ENCODE measurements around the gene THAP11. TPM values are rescaled to one million over a fixed set of nuclear protein-coding genes. Genes with fewer than 3 reads are reported as not detected.

THAP11 gene
- total RNA-seq, 2 experiments from 2014 or later, result 53.4 to 53.9 TPM

DNA sequence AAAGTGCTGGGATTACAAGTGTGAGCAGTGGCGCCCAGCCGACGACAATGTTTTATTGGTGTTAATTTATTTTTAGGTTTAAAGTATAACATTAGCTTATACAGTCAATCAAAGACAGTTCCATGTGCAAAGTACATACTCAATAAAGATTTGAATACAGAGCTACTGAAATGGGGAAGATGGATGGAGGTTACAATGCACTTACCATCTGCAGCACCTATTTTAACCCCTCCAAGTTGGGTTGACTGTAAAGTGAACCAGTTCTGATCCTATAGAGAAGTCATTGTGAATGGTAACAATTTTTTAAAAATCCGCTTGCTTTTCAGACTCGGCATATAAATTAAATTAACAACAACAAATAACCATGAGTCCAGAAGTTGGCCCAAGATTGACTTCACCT is 50.3 kb downstream of the THAP11 start:
- ChIA-PET CTCF (interaction anchor here (0.7 to 4.1 kb wide), 8 partner anchors 9 to 371 kb away, joined by 3 to 20 read pairs (median 3); partner anchors contain the start of genes NRN1L and PSMB10), POLR2A (no interaction called here)

DNA sequence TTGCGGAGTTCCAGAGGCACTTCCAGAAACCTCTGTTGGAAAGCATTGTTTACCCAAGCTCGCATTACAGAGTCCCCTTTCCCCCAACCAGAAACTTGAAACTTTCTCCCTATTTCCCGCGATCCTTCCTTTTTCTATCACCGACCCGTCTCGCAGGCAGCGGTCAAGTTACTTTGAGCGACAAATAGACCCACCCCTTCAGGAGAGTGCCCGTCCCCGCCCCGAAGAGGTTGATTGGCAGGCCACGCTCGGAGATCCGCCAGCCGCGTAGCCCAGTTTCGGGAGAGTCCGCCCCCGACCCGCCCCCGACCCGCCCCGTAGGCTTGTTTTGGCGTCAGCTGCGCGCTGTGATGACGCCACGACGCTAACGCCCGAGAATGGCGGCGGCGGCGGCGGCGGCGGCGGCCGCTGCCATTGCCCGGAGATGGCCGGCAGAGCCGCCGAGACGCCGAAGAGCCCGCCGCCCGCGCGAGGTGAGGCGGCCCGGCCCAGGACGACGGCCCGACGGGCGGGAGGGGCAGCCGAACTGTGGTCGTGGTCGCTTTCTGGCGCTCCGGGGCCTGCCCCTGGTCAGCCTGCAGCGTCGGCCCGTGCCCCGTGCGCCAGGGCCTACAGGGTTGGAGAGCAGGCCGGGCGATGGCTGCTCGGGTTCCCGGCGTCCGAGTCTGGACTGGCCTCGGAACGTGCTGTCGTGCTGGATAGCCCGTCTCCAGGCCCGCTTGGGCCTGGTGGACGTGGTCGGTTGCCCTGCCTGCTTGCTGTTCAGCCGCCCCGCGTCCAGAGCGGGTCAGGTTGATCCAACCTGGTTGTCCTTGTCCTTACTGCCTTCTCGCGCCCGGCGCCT is 51.0 kb downstream of the THAP11 start, which contains the start of gene PSKH1:
Gene PSKH1, plus strand, starts transcription at position 356 of the 844 bp plus-strand sequence. CDS start 15,496 bp downstream, outside the sequence.
- POLR2A ChIA-PET, result no interaction called here
- CTCF ChIA-PET, result interaction anchor here (0.7 to 4.1 kb wide), 8 partner anchors 9 to 372 kb away, joined by 3 to 20 read pairs (median 3); partner anchors contain the start of genes NRN1L and PSMB10

Other genes with a start within 250 kb of the THAP11 start
- 100 to 1,000 TPM; 124 to 130 TPM for gene CARMIL2, start 197.2 kb upstream of the THAP11 start, total RNA-seq
- 10 to 100 TPM; 75.8 to 78.5 TPM for gene ACD, start 182.1 kb upstream of the THAP11 start, total RNA-seq
- gene PARD6A, start 181.4 kb upstream of the THAP11 start, total RNA-seq, result 10 to 100 TPM; 17.4 to 18.3 TPM
- 10 to 100 TPM; 15.0 to 17.0 TPM for gene ENKD1, start 175.6 kb upstream of the THAP11 start, total RNA-seq
- 1 to 10 TPM; 1.7 to 2.0 TPM for gene C16orf86, start 175.5 kb upstream of the THAP11 start, total RNA-seq
- 10 to 100 TPM; 19.1 to 22.9 TPM for gene GFOD2, start 123.0 kb upstream of the THAP11 start, total RNA-seq
- gene RANBP10, start 35.8 kb upstream of the THAP11 start, total RNA-seq, result 10 to 100 TPM; 18.0 to 18.7 TPM
- gene TSNAXIP1, start 35.4 kb upstream of the THAP11 start, total RNA-seq, result 1 to 10 TPM in 1 of 2 experiments, under 1 TPM in 1; 0.84 to 1.7 TPM
- gene NUTF2, start 4.6 kb downstream of the THAP11 start, total RNA-seq, result 100 to 1,000 TPM; 176 to 179 TPM
- gene CENPT, start 5.4 kb downstream of the THAP11 start, total RNA-seq, result 10 to 100 TPM; 49.3 to 50.7 TPM
- gene EDC4, start 30.7 kb downstream of the THAP11 start, total RNA-seq, result 100 to 1,000 TPM; 102 to 104 TPM
- 1 to 10 TPM in 1 of 2 experiments, under 1 TPM in 1; 0.59 to 1.1 TPM for gene NRN1L, start 42.6 kb downstream of the THAP11 start, total RNA-seq
- gene PSKH1, start 50.9 kb downstream of the THAP11 start, total RNA-seq, result 10 to 100 TPM; 13.4 to 14.7 TPM
- gene CTRL, start 89.5 kb downstream of the THAP11 start, total RNA-seq, result 1 to 10 TPM; 2.7 to 4.5 TPM
- gene PSMB10, start 94.5 kb downstream of the THAP11 start, total RNA-seq, result 100 to 1,000 TPM; 176 to 185 TPM
- gene LCAT, start 101.8 kb downstream of the THAP11 start, total RNA-seq, result 10 to 100 TPM; 14.3 to 15.1 TPM
- gene SLC12A4, start 126.3 kb downstream of the THAP11 start, total RNA-seq, result 10 to 100 TPM; 42.6 to 44.4 TPM
- under 1 TPM; 0.17 to 0.40 TPM for gene DPEP3, start 138.2 kb downstream of the THAP11 start, total RNA-seq
- gene DPEP2, start 157.2 kb downstream of the THAP11 start, total RNA-seq, result 1 to 10 TPM; 1.3 to 1.5 TPM
- gene DPEP2NB, start 173.6 kb downstream of the THAP11 start, total RNA-seq, result not detected
- gene DDX28, start 180.9 kb downstream of the THAP11 start, total RNA-seq, result 10 to 100 TPM; 27.5 to 28.8 TPM
- gene DUS2, start 181.0 kb downstream of the THAP11 start, total RNA-seq, result 10 to 100 TPM; 37.1 to 40.3 TPM
- gene NFATC3, start 243.1 kb downstream of the THAP11 start, total RNA-seq, result 10 to 100 TPM; 93.1 to 95.4 TPM